SK-N-MC (cell line): Measurements from ENCODE around the gene PKD2.

Experiments used
- DNase-seq: peaks from one replicate; pipeline ENCODE4 v3.0.0-alpha.2; 2011; ENCODE audit warnings: low read depth, low spot score
- H3K27ac ChIP-seq: fragments of 200-600 bp; sonication (generic); 2 replicates; pipeline ENCODE4 v1.5.1; 2016; ENCODE audit warnings: mixed run types
- H3K36me3 ChIP-seq: fragments of 200-600 bp; sonication (generic); 2 replicates; pipeline ENCODE4 v1.6.1; 2017; ENCODE audit warnings: antibody characterized with exemption, low read length, mixed read lengths; ENCODE audit not compliant: insufficient read depth
- H3K4me3 ChIP-seq: fragments of 200-600 bp; sonication (generic); 2 replicates; pipeline ENCODE4 v1.5.1; 2016
- H3K9ac ChIP-seq: fragments of 200-600 bp; sonication (generic); 2 replicates; pipeline ENCODE4 v1.8.0; 2017; ENCODE audit warnings: mixed run types, mixed read lengths; ENCODE audit not compliant: insufficient read length
- H3K9me3 ChIP-seq: fragments of 200-600 bp; sonication (generic); 2 replicates; pipeline ENCODE4 v1.6.1; 2017; ENCODE audit warnings: low read depth, mild to moderate bottlenecking, antibody characterized with exemption, low read length, moderate library complexity, mixed read lengths
- EZH2 ChIP-seq: fragments of 200-600 bp; sonication (generic); IDR thresholded peaks from one replicate; pipeline ENCODE4 v1.6.1; 2017; ENCODE audit warnings: antibody characterized with exemption
- FOXP2 ChIP-seq: optimal IDR thresholded peaks from 2 replicates; pipeline ENCODE3; 2011; ENCODE audit warnings: mild to moderate bottlenecking, moderate library complexity; ENCODE audit not compliant: insufficient read depth; ENCODE audit errors: extremely low read length, control extremely low read depth
- POLR2AphosphoS5 ChIP-seq: IDR thresholded peaks from 2 replicates; pipeline ENCODE4 v1.6.1; 2012; ENCODE audit warnings: mild to moderate bottlenecking, low read depth, low read length, borderline replicate concordance

The PKD2 gene

DNA sequence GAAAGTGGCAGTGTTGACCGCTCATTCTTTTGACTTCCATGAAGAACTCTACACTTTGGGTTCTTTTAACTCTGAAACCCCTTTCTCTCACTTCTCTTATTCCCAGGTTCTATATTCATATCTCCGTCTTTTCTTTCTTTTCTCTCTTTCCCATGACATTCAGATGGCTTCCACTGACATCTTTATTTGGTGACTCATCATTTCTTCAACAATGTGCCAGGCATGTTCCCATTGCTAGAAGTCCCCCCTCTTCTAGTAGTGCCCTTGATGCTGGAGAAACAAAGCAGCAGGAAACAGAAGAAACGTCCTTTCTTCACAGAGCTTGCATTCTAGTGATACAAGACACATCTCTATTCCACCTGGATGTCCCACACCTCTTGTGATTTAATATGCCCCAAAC, 33.3 kb downstream of the PKD2 start:
- DNase-seq = no peak
- no peak for TF ChIP-seq FOXP2
- no peak for TF ChIP-seq EZH2
- TF ChIP-seq POLR2AphosphoS5 = no peak
- no peak overlapping the region for H3K9ac ChIP-seq
- no peak overlapping the region for H3K27ac ChIP-seq
- peaks cover 71% of the 10 kb centered on the region for H3K36me3 ChIP-seq
- H3K9me3 ChIP-seq = no peaks in the 10 kb centered on the region
- no peak overlapping the region for H3K4me3 ChIP-seq

DNA sequence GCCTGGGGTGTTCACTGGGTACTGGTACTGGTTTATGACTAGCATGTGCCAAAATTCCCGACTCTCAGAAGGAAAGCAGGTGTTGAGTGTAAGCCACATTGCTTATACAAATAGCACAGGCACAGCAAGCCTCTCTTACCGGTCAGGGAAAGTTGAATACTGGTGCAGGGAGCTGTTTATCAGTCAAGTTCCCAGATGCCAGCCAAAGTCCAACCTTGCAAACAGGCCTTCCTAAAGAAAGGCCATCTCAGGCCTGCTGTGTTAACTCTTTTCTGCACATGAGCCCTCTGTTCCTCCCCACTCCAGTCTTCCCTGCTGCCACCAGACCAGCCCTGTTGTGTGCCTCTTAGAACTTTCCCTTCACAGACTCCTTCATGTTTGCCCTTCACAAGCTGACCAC, 34.2 kb downstream of the PKD2 start:
- Histone ChIP-seq H3K36me3 (peaks cover 69% of the 10 kb centered on the region), H3K9ac (no peak overlapping the region), H3K27ac (no peak overlapping the region), H3K9me3 (no peaks in the 10 kb centered on the region), H3K4me3 (no peak overlapping the region)
- DNase-seq = no peak
- no peak for TF ChIP-seq EZH2
- TF ChIP-seq FOXP2 = no peak
- no peak for TF ChIP-seq POLR2AphosphoS5

DNA sequence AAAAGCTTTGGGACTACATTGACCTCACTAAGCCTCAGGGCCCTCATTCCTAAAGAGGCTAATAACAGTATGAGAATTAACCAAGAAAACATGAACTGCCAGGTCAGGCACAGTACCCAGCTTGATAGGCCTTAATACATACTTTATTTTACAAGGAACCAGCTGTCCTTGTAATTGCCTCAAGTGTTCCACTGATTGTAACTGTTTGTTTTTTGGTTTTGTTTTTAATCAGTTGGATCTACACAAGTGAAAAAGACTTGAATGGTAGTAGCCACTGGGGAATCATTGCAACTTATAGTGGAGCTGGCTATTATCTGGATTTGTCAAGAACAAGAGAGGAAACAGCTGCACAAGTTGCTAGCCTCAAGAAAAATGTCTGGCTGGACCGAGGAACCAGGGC, 35.6 kb downstream of the PKD2 start:
- no peaks in the 10 kb centered on the region for H3K9me3 ChIP-seq
- DNase-seq = no peak
- no peak overlapping the region for H3K4me3 ChIP-seq
- TF ChIP-seq POLR2AphosphoS5 (no peak), EZH2 (no peak), FOXP2 (no peak)
- H3K36me3 ChIP-seq = peaks cover 72% of the 10 kb centered on the region
- no peak overlapping the region for H3K27ac ChIP-seq
- H3K9ac ChIP-seq = no peak overlapping the region

DNA sequence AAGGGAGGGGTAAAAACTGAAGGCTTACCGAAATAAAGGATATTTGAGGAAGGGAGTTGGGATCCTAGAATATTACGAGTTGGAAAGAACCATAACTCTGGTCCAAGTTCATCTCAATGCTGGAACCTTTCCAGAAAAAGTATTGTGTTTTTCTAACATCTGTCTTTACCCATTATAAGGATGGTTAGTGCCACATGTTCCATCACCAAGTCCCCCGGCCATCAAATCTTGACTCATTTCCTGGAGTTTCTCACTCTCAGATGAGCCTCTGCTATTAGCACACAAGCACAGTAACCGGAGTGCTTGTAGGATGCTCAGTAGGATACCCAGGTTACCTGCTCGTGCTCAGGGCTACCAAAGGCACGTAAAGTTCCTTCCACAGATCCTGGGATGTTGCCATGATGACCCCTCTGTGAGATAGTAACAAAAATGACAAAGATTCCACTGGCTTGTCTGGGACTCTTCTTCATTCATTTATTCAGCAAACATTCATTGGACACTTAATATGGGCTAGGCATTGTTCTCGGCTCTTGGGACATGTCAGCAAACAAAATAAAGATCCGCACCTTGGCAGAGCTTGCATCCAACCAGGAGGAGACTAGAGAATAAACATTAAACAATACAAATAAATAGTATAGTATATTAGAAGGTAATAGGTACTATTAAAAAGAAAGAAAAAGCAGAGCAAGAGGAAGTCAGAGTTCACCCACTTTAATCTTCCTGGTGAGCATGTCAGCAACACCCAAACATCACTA, 36.3 kb downstream of the PKD2 start:
- no peak for DNase-seq
- peaks cover 64% of the 10 kb centered on the region for H3K36me3 ChIP-seq
- no peak for TF ChIP-seq FOXP2

DNA sequence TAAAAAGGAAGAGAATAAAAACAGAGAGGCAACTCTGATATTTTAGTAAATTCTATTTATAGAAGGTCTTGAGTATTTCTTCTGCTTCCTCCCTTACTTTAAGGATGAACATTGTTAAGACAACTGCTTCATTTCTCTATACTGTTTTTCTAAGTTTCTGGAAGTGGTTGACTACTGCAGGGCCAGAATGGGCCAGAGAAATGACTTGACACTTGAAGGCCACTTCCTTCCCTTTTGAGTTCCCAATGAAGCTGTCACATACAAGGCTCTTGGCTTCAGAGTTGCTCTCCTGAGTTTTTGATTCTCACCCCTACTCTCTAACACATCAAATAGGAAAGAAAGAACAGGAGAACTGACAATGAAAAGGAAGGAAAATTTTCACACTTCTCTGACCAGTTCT, 37.6 kb downstream of the PKD2 start:
- no peak for DNase-seq
- no peak overlapping the region for H3K4me3 ChIP-seq
- H3K36me3 ChIP-seq = peaks cover 52% of the 10 kb centered on the region
- no peak overlapping the region for H3K9ac ChIP-seq
- H3K27ac ChIP-seq = no peak overlapping the region
- TF ChIP-seq EZH2 (no peak), POLR2AphosphoS5 (no peak), FOXP2 (no peak)
- no peaks in the 10 kb centered on the region for H3K9me3 ChIP-seq

More for the DNA sequence above, 36.3 kb downstream of the PKD2 start:
- H3K9me3 ChIP-seq = no peaks in the 10 kb centered on the region
- H3K9ac ChIP-seq = no peak overlapping the region
- H3K27ac ChIP-seq = no peak overlapping the region
- no peak overlapping the region for H3K4me3 ChIP-seq

DNA sequence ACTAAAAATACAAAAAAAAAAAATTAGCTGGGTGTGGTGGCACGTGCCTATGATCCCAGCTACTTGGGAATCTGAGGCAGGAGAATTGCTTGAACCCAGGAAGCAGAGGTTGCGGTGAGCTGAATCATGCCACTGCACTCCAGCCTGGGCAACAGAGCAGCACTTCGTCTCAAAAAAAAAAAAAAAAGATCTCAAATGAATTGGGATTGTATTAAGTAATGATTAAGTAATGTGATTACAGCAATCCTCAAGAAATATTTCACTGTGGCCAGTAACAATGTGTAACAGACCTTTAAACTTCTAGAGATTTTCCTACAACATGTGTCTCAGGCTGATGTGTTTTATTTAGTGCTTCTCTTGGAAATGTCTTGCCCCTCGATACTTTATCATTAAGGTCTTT, 46.8 kb downstream of the PKD2 start:
- no peaks in the 10 kb centered on the region for H3K9me3 ChIP-seq
- no peak overlapping the region for H3K4me3 ChIP-seq
- no peak for DNase-seq
- H3K9ac ChIP-seq = no peak overlapping the region
- peaks cover 43% of the 10 kb centered on the region for H3K36me3 ChIP-seq
- H3K27ac ChIP-seq = no peak overlapping the region
- no peak for TF ChIP-seq EZH2
- TF ChIP-seq POLR2AphosphoS5 = no peak
- no peak for TF ChIP-seq FOXP2

DNA sequence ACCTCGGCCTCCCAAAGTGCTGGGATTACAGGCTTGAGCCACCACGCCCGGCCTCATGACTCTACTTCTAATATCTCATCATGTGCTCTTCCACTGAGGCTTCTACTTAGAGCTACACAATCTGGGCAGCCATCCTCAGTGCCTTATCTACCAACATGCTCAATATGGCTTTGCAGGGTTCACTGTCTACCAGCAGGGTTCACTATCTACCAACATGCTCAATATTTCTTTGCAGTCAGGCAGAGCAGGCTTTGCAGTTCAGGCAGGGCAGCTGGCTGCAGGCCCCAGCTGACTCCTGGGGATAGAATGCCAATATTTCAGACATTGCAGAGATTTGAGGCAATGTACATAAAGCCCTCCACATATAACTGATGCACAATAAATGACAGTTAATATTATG, 47.5 kb downstream of the PKD2 start:
- TF ChIP-seq POLR2AphosphoS5 = no peak
- no peak for TF ChIP-seq EZH2
- no peak for TF ChIP-seq FOXP2
- no peak overlapping the region for H3K4me3 ChIP-seq
- H3K9me3 ChIP-seq = no peaks in the 10 kb centered on the region
- H3K9ac ChIP-seq = no peak overlapping the region
- H3K27ac ChIP-seq = no peak overlapping the region
- no peak for DNase-seq
- H3K36me3 ChIP-seq = peaks cover 46% of the 10 kb centered on the region

DNA sequence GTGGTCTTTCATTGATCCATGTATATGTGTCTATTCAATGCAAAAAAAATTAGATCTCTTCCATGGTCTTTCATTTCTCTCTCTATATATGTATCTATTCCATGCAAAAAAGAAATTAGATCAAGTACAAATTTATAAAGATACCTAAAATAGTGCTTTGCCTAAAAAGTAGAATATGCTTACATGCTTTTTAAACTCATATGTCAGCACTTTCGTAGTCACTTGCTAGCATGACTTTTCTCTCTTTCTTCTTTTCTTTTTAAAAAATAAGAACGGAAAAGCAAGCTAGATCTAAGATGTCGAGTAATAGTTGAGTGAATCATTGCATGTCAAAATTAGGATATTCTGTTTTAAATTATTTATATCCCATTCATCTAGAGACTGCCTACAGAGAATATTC, 50.9 kb downstream of the PKD2 start:
- no peak overlapping the region for H3K27ac ChIP-seq
- H3K9ac ChIP-seq = no peak overlapping the region
- no peak for DNase-seq
- TF ChIP-seq EZH2 (no peak), FOXP2 (no peak), POLR2AphosphoS5 (no peak)
- no peak overlapping the region for H3K4me3 ChIP-seq
- peaks cover 35% of the 10 kb centered on the region for H3K36me3 ChIP-seq
- H3K9me3 ChIP-seq = no peaks in the 10 kb centered on the region

DNA sequence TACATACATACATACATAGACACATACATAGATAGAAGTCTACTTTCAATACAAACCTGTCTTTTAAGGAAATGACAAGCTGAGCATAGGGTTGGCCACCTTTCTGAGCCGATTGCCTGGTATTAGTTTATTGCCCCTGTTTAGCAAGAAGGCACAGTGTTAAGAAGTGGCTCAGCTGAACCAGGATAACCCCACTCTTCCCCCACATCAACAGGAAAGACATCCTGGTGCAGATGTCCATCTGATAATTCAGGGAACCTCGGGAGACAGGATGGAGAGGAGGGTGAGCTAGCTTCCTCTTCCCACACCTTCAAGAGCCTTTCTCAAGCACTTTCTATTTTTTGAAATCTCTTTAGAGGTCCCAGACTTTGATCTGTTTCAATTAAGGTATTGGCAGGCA, 52.3 kb downstream of the PKD2 start:
- H3K9ac ChIP-seq = no peak overlapping the region
- TF ChIP-seq FOXP2 = no peak
- no peaks in the 10 kb centered on the region for H3K9me3 ChIP-seq

DNA sequence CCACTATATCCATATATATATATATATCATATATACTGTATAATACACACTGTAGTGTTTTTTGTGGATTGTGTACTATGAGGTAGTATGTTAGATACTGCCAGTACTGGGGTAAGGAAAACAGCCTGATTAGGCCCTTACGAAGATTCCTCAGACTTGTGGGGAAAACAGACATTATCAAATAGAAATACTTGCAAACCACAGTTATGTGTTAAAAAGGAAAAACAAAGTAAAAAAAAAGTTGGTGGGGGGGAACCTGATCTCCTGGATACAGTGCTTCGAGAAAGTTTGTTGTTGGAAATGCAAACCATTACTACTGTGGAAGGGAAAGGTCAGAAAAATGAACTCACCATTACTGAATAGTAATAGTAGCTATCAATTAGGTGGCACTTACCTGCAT, 53.0 kb downstream of the PKD2 start:
- no peak overlapping the region for H3K4me3 ChIP-seq
- no peak overlapping the region for H3K27ac ChIP-seq
- TF ChIP-seq EZH2 (no peak), FOXP2 (no peak), POLR2AphosphoS5 (no peak)
- no peak overlapping the region for H3K9ac ChIP-seq
- peaks cover 39% of the 10 kb centered on the region for H3K36me3 ChIP-seq
- DNase-seq = no peak
- no peaks in the 10 kb centered on the region for H3K9me3 ChIP-seq

More for the DNA sequence above, 52.3 kb downstream of the PKD2 start:
- no peak for DNase-seq
- peaks cover 34% of the 10 kb centered on the region for H3K36me3 ChIP-seq
- no peak overlapping the region for H3K27ac ChIP-seq
- H3K4me3 ChIP-seq = no peak overlapping the region
